GM19238 (cell line): ENCODE results near the gene NUMB.

Experiments used
- DNase-seq: peaks from one replicate; pipeline ENCODE4 v3.0.0; 2011; ENCODE audit warnings: low spot score; ENCODE audit not compliant: insufficient read length

NUMB gene

GRCh38 chr14:73248108-73248868 lies 210.1 kb downstream of the NUMB start:
- no peak for DNase-seq

DNA sequence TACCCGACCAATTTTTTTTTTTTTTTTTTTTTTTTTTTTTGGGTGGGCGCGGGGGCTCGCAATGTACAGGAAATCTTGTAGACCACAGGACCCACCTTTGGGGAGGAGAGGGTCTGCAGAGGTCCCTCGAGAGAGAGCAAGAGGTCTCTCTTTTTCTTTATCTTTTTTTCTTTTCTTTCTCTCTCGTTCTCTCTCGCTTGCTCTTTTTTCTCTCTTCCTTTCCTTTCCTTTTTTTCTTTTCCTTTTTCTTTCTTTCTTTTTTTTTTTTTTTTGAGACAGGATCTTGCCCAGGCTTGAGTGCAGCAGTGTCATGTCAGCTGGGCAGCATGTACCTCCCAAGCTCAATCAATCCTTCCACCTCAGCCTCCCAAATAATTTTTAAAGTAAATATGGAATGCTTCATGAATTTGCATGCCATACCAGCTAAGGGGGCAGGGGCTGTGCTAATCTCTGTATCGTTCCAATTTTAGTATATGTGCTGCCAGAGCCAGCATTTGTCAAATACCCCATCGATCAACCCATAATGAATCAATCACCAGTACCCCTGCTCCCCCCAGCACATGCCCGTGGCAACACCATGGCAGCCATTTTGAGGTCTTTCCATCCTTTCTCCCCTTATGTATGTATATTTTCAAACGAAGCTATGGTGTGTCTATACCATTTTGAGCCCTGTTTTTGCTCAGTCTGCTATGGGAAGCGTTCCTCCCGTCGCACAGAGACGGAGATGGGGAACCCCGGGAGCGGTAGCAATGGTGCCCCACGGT lies 211.8 kb downstream of the NUMB start:
- no peak for DNase-seq

DNA sequence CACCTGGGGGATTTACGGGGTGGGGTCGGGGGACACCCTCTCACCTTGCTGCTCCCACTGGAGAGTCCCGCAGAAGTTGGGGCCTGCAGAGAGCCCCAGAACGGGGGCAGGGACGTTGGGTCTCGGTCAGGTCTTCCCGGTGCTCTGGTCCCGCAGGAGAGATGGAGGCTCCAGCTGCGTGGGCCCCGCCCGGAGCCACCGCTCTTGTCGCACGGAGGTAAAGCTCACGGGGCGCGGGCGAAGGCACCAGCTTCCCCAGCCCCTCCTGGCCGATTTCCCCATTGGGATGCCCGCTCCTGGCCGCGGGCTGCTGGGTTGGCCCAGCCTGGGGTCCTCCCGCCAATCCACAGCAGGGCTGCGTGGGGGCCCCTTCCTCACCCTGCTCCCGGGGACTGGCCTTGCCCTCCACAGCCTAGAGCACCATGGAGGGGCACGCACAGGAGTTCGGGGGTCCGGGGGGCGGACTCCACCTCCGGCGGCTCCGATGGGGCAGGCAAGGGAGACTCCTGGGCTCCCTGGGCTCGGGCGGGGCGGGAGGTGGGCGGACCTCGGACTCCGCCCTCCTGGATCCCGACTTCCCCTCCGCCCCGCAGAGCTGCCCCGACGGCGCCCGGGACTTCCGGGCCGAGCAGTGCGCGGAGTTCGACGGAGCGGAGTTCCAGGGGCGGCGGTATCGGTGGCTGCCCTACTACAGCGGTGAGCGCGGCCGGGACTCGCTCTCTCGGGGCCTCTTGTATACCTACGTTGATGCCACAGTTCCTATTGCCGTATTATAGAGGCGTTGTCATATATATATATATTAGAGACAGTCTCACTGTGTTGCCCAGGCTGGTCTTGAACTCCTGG lies 212.6 kb downstream of the NUMB start:
- DNase-seq: peak; percentile 66

- no peak for DNase-seq
These were observed 213.6 kb downstream of the NUMB start for GRCh38 chr14:73244541-73245290.

GRCh38 chr14:73243748-73244147 lies 214.6 kb downstream of the NUMB start:
- no peak for DNase-seq

- DNase-seq: no peak
These were observed 215.0 kb downstream of the NUMB start for GRCh38 chr14:73243341-73243740.

GRCh38 chr14:73242357-73242901 lies 215.9 kb downstream of the NUMB start:
- no peak for DNase-seq

DNA sequence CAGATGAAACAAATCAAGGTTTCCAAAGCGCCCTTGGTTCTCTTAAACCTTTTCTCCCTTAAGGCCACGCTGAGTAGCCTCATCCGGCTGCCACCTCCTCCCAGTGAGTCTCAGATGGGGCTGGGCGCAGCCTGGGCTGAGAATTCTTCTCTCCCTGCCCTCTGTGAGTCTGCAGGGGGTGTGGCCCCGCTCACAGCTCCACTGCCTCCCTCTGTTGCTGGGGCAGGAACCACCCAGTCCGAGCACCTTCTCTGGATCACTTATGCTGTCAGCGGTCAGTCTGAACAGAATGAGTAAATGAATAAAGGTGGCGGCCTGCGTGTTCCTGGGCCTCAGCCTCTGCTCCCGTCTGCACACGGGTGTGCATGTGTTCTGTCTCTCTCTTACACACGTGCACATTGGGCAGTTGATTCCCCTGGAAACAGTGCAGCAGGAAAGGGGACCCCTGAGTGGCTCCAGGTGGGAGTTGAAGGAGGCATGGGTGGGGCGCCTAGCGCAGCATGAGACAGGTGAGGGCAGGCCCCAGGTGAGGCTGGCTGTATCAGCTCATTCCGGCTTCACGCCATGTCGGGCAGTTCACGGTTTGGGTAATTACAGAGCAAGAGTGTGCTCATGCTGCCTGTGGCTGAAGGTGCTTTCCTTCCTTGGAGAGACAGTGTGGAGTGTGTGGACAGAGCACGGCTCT lies 216.7 kb downstream of the NUMB start:
- no peak for DNase-seq

DNA sequence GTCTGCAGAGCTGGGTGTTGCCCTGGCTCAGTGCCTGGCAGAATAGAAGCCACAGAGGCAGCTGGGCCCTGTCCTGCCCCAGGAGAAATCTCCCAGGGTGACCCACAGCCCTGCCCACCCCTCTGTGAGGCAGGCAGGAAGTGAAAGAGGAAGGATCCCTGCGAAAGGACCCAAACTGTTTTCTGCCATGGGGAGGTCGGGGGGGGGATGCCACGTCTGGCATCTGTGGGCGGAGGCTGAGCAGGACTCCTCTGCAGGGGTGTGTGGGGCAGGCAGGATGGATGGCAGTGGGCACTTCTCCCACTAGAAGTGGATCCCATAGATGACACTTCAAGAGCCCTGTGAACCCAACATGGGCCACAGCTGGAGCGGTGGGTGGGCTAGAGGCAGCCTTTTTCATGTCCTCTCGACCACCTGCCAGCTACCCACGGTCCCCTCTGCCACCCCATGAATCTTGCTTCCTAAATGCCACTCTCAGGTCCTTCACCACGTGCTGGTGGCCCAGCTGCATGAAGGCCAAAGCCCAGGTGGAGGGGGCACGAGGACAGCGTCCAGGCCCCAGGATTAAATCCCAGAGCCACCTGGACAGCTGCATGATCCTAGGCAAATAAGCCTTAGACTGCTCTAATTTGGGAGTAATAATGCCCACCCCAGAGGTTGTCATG lies 217.4 kb downstream of the NUMB start:
- DNase-seq: no peak

GRCh38 chr14:73239393-73240241 lies 218.7 kb downstream of the NUMB start:
- no peak for DNase-seq

GRCh38 chr14:73238941-73239340 lies 219.4 kb downstream of the NUMB start:
- no peak for DNase-seq

DNA sequence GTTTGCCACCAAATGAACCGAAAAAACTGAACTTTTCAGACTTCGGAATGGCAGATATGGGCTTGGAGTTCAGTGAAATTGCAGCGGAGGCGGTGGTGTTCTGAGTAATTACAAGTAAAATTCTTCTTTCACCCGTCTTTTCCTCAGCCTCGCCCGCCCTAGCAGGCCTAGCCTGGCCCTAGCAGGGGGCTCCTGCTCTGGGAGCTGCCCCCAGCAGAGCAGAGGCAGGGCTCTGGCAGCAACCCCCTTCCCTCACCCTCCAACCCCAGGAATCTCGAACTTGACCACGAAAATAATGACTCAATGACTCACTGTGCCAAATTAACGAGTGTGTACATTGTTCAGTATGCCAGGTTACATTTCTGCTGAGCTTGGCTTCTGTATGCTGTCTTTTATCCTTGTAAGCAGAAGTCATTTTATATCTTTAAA lies 219.9 kb downstream of the NUMB start:
- DNase-seq: no peak

- no peak for DNase-seq
These were observed 220.4 kb downstream of the NUMB start for GRCh38 chr14:73237786-73238423.

DNA sequence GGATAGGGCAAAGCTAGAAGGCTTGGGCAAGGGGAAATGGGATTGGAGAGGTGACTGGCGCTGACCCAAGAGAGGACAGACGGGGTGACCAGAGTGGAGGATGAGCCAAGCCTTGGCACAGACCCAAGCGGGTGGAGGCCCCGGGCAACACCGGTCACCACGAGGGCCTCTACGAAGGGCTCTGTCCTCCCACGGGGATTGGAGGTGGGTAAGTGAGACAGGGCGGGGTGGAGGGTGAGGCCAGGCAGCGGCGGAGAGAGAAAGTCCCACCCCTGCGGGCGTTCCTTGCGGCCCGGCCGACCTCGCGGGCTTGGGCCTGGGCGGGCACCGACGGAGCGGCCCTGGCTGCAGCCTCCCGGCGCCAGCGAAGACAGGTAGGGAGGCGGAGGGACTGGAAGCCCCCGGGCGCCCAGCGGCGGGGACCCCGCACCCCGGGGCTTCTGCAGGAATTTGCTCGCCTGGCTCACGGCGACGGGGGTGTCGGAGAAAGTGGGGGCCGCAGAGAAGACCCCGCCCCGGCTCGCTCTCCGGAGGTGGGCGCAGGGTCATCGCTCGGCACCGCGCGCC lies 221.0 kb downstream of the NUMB start, which contains the start of gene PAPLN:
Gene PAPLN, plus strand, starts transcription at position 288 of the 567 bp plus-strand sequence. CDS start 2,273 bp downstream, outside the sequence.
- DNase-seq: no peak

- DNase-seq: no peak
These were observed 221.6 kb downstream of the NUMB start for GRCh38 chr14:73236752-73237218.

- no peak for DNase-seq
These were observed 222.2 kb downstream of the NUMB start for GRCh38 chr14:73236157-73236556.

DNA sequence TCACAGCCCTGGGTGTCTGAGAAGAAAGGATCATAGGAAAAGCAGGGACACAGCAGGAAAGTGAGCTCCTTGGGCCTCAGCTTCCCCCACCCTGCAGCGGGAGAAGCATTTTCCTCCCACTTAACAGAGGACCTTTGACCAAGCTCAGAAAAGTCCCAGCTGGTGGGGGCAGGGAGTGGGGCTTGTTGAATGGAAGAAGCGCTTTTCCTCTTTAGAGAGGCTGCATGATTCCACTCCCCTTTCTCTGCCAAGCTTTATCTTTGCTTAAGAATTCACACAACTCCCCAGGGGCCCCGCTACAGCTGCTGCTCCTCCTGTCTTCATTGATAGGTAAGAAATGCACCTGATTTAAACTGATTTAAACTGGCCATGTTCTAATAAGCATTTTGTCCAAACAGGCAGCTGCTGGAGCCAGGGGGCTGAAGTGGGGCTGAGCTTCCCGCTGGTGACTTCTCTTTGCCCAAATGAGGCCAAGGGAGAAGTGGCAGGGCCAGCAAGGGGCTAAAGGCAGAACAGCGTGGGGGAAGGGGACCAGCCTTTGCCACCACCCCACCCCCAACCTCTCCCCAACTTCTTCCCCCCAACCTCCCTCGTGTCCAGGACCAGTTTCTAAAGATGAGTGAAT lies 222.7 kb downstream of the NUMB start:
- DNase-seq: no peak
